ACHN (cell line): ENCODE data around the gene ATP5ME.

ENCODE experiments used
- DNase-seq: peaks from one replicate; pipeline ENCODE4 v3.0.0-alpha.2; 2015
- in situ Hi-C: cut with HindIII; loops from 2 replicates; pipeline ENCODE4 v1.10.0; 2017; ENCODE audit warnings: low sequenced_read_pairs, low pct_ligation_motif_present, low pct_unique_long_range_greater_than_20kb

Gene ATP5ME

DNA sequence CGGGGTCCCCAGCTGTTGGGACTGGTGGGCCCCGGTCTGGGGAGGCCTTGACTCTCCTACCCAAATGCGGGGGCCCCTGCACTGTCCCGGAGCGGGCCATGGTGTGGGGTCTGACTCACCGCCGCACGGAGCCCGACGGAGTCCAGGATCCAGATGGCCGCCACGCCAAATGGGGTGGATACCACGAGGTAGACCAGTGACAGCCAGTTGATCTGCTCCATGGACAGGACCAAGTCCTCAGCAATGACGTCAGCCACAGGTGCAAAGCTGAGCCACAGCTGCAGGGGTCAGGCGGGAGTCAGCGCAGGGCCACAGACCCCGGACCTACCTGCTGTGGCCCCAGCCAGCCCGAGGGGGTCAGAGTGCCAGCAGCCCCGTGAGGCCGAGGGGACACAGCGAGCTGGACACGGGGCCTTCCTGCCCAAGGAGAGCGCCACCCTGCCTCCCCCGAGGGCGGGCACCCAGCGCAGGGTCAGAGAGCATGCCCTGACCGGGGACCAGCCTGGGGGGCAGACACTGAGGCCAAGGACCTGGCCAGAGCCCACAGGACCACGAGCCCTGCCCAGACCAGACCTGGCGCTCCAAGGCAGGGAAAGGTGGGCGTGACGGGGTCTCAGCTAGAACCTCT lies 12.5 kb upstream of the ATP5ME start:
- DNase-seq = no peak
- in situ Hi-C loops = no loop called here

DNA sequence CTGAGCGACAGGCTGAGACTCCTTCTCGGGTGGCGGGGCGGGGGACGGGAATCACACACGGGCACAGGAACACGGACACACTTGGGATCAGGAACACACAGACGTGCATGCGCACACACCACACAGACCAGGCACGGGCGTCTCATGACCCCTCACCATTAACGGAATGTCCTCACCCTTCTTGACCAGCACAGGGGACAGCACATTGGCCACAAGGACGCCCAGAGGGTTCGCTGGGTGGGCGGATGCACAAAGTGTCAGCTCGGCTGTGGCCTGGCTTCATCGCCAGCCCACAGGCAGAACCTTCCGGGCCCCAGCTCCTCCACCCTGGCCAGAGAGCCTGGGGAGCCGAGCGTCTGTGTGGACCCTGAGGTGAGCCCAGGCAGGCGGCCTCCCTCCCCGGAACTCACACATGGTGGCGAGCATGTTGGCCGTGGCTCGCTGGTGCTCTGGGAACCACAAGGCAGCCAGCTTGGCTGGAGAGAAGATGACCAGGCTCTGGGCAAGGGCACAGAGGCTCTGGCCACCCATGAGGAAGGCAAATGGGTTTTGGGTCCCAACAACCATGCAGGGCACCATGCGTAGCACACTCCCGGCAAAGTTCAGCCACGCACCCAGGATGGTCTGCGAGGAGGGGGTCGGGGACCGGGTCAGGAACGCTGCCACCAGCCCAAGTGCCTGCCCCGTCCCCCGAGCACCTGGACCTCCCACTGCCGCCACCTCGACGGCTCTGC lies 11.8 kb upstream of the ATP5ME start:
- DNase-seq = no peak
- in situ Hi-C loops = no loop called here

- no peak for DNase-seq
- in situ Hi-C loops = no loop called here
These were observed 10.7 kb upstream of the ATP5ME start for GRCh38 chr4:684623-685327.

- in situ Hi-C loops = no loop called here
- DNase-seq = peak; percentile 60
These were observed 10.0 kb upstream of the ATP5ME start for GRCh38 chr4:683982-684622.

DNA sequence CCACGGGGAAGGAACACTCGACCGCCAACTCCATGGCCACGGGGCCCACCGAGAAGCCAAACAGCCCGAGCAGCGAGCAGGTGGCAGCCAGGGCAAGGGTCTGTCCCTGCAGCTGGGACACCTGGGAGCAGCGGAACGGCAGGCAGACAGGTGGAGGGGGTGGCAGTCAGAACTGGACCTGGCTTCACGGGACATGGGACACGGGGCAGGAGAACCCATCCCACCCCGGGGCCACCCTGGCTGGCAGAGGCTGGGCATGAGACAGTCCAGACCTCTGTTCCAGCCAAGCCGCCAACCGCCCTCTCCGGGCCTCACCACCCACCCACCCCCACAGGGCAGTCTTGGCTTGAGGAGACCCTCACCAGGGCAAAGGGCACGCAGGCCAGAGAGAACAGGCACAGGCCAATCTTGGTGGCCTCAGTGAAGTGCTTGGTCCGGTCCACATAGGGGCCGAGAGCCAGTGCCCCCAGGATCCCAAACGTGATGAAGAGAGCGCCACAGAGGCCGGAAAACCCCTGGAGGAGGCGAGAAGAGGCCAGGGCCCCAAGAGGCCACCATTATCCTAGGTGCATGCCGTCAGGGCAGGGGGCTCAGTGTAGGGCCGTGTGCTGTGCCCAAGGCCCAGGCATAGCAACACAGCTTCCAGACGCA lies 9.3 kb upstream of the ATP5ME start:
- no peak for DNase-seq
- in situ Hi-C loops = no loop called here

DNA sequence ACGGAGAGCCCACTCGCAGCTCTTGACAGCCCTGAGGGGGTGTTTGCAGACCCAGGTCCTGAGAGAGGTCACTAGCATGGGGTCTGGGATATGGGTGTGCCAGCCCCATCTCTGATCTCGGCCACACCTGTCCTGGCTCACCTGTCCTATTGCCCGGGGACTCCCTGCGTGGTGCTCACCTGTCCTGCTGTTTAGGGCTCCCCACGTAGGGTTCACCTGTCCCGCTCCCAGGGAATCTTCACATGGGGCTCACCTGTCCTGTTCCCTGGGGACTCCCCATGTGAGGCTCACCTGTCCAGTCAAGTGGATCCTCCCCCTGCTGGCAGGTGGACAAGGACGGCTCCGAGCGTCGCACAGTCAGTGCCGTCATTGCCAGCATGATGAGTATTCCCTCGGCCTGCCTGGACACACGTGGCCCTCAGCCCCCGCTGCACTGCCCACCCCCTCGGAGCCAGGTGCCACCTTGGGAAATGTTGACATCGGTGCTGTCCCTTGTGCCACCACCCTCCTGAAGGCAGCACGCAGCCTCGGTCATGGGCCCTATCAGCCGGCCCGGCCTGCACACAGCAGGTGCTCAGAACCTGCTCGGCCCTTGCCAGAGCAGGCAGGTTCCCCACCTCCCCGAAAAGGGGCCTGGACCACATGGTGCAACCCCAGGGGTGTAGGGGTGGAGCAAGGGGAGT lies 8.6 kb upstream of the ATP5ME start:
- no peak for DNase-seq
- in situ Hi-C loops = no loop called here

- in situ Hi-C loops = no loop called here
- DNase-seq = no peak
These were observed 7.8 kb upstream of the ATP5ME start for GRCh38 chr4:681736-682451.

DNA sequence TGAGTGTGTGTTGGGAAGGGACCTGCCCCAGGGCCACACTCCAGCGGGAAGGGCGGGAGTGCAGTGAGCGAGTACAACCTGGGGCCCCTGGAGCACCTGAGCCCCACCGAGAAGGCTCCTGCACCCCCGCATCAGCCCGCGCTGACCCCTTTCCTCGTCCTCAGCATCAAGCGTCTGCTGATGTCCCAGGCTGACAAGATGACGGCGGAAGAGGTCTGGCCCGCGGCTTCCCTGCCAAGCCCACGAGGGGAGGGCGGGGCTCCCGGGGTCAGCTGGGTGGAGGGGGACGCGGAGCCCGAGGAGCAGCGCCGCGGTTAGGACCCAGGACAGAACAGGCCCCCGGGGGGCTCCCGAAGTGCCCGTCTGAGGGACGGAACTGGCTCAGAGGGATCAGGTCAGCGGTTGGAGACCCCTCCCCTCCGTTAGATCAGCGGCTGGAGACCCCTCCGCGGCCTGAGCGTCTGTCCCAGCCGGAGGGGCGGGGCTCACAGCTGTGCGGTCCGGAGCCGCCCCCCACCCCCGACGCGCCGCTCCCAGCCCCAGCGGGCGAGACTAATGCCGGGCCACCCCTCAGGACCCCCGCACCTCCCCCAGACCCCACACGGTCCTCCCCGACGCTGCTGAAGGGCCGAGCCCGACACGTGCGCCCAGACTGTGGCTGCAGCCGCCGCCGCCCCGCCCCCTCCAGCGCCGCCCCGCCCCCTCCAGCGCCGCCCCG lies 7.0 kb upstream of the ATP5ME start:
- in situ Hi-C loops = no loop called here
- DNase-seq = no peak

DNA sequence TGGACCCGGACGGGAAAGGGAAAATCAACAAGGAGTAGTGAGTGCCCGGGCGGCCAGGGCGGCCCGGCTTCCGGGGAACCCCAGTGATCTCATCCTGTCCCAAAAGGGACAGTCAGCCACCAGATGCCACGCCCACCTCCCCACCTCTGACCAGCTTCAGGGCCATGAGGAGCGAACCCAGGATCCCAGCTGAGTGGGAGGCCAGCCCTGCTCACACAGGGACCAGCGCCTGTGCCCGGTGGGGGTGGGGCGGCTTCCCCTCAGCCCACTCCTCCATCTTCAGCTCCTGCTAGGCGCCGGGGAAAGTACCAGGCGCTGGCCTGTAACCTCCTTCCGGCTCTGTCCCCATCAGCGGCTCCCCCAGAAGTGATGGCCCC lies 6.5 kb upstream of the ATP5ME start:
- in situ Hi-C loops = no loop called here
- no peak for DNase-seq

- in situ Hi-C loops = no loop called here
- no peak for DNase-seq
These were observed 6.0 kb upstream of the ATP5ME start for GRCh38 chr4:680091-680490.

- in situ Hi-C loops = no loop called here
- DNase-seq = no peak
These were observed 5.6 kb upstream of the ATP5ME start for GRCh38 chr4:679629-680028.

DNA sequence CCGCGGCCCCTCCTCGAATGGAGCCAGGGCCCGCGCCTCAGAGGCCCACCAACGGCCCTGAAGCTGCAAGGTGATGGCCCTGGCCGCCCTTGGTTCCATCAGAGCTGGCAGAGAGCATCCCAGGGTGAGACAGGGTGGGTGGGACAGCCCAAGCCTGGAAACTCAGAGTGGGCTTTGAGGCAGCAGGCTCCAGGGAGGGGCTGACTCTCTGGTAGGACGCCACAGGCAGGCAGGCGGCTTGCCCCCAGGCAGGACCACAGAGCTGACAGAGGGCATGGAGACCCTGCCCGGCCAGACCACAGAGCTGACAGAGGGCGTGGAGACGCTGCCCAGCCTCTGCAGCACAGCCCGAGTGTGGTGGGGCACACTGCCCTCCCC lies 5.0 kb upstream of the ATP5ME start:
- in situ Hi-C loops = no loop called here
- DNase-seq = no peak

- in situ Hi-C loops = no loop called here
These were observed 4.4 kb upstream of the ATP5ME start for GRCh38 chr4:678331-679103.

GRCh38 chr4:677431-678293 lies 3.6 kb upstream of the ATP5ME start:
- in situ Hi-C loops = no loop called here
- no peak for DNase-seq

More at GRCh38 chr4:678331-679103, 4.4 kb upstream of the ATP5ME start:
- DNase-seq = no peak

GRCh38 chr4:676871-677235 lies 2.8 kb upstream of the ATP5ME start:
- DNase-seq = no peak
- in situ Hi-C loops = no loop called here
